ENCODE results near the gene PRRG1. TPM values are rescaled to one million over a fixed set of nuclear protein-coding genes. Genes with fewer than 3 reads are reported as not detected.

Gene PRRG1
- total RNA-seq, 1 donor from 2014 or later = 1.7 TPM

- Mint-ChIP-seq H3K27ac (no peak overlapping the region), H3K4me3 (ENCODE audit: low read depth) (no peak overlapping the region), H3K36me3 (ENCODE audit: insufficient read depth) (no peaks in the 10 kb centered on the region), H3K4me1 (ENCODE audit: low read depth) (no peaks in the 10 kb centered on the region), H3K27me3 (no peaks in the 10 kb centered on the region), H3K9me3 (ENCODE audit: low read depth) (peaks cover 18% of the 10 kb centered on the region)
- TF ChIP-seq, protein P1, sequence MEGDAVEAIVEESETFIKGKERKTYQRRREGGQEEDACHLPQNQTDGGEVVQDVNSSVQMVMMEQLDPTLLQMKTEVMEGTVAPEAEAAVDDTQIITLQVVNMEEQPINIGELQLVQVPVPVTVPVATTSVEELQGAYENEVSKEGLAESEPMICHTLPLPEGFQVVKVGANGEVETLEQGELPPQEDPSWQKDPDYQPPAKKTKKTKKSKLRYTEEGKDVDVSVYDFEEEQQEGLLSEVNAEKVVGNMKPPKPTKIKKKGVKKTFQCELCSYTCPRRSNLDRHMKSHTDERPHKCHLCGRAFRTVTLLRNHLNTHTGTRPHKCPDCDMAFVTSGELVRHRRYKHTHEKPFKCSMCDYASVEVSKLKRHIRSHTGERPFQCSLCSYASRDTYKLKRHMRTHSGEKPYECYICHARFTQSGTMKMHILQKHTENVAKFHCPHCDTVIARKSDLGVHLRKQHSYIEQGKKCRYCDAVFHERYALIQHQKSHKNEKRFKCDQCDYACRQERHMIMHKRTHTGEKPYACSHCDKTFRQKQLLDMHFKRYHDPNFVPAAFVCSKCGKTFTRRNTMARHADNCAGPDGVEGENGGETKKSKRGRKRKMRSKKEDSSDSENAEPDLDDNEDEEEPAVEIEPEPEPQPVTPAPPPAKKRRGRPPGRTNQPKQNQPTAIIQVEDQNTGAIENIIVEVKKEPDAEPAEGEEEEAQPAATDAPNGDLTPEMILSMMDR (IDR thresholded peaks at IDR 0.05; ENCODE audit: unreplicated experiment) = no peak
- no peak for DNase-seq (ENCODE audit: low spot score, unreplicated experiment)
These were observed 88.0 kb downstream of the PRRG1 start for GRCh38 chrX:37437160-37437559.

DNA sequence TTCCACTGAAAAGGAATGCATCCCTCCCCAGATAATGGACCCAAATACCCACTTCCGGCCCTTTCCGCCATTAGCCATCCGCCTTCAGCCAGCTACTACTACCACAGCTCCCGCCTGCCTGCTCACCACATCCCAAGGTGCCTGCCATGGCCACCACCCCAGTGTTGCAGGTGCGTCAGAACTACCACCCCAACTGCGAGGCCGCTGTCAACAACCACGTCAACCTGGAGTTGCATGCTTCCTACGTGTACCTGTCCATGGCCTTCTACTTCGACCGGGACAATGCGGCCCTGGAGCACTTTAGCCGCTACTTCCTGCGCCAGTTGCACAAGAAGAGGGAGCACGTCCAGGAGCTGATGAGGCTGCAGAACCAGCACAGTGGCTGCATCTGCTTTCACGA is 92.2 kb downstream of the PRRG1 start:
- H3K4me1 Mint-ChIP-seq (ENCODE audit: low read depth) = no peaks in the 10 kb centered on the region
- peaks cover 21% of the 10 kb centered on the region for H3K9me3 Mint-ChIP-seq (ENCODE audit: low read depth)
- no peak overlapping the region for H3K27ac Mint-ChIP-seq
- H3K4me3 Mint-ChIP-seq (ENCODE audit: low read depth) = no peak overlapping the region
- TF ChIP-seq, protein P1 (IDR thresholded peaks at IDR 0.05; ENCODE audit: unreplicated experiment) = no peak
- H3K36me3 Mint-ChIP-seq (ENCODE audit: insufficient read depth) = no peaks in the 10 kb centered on the region
- H3K27me3 Mint-ChIP-seq = no peaks in the 10 kb centered on the region
- DNase-seq (ENCODE audit: low spot score, unreplicated experiment) = no peak

DNA sequence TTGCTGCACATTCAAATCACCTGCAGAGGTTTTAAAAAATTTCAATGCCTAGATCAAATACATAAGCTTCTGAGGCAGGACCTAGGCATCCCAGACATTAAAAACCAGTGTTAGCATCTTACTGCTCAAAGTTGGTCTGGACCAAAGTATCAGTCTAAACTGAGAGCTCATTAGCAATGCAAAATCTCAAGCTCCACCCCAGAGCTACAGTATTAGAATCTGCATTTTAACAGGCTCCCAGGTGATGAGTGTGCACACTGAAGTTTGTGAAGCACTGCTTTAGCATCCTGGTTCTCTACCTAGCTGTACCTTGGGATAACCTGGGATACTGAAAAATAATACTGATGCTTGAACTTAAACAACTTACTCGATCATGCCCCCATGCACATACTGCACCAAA is 96.0 kb downstream of the PRRG1 start:
- Mint-ChIP-seq H3K9me3 (ENCODE audit: low read depth) (peaks cover 24% of the 10 kb centered on the region), H3K4me3 (ENCODE audit: low read depth) (no peak overlapping the region), H3K27me3 (no peaks in the 10 kb centered on the region), H3K27ac (no peak overlapping the region), H3K36me3 (ENCODE audit: insufficient read depth) (no peaks in the 10 kb centered on the region), H3K4me1 (ENCODE audit: low read depth) (no peaks in the 10 kb centered on the region)
- TF ChIP-seq, protein P1 (IDR thresholded peaks at IDR 0.05; ENCODE audit: unreplicated experiment) = no peak
- no peak for DNase-seq (ENCODE audit: low spot score, unreplicated experiment)

- Mint-ChIP-seq H3K27ac (no peak overlapping the region), H3K4me1 (ENCODE audit: low read depth) (no peaks in the 10 kb centered on the region), H3K4me3 (ENCODE audit: low read depth) (no peak overlapping the region), H3K9me3 (ENCODE audit: low read depth) (peaks cover 5% of the 10 kb centered on the region), H3K27me3 (no peaks in the 10 kb centered on the region), H3K36me3 (ENCODE audit: insufficient read depth) (no peaks in the 10 kb centered on the region)
- DNase-seq (ENCODE audit: low spot score, unreplicated experiment) = no peak
- TF ChIP-seq, protein P1 (IDR thresholded peaks at IDR 0.05; ENCODE audit: unreplicated experiment) = no peak
These were observed 104.7 kb downstream of the PRRG1 start for GRCh38 chrX:37453821-37454220.

GRCh38 chrX:37454537-37455285 is 105.5 kb downstream of the PRRG1 start:
- no peak for DNase-seq (ENCODE audit: low spot score, unreplicated experiment)
- no peaks in the 10 kb centered on the region for H3K36me3 Mint-ChIP-seq (ENCODE audit: insufficient read depth)
- H3K9me3 Mint-ChIP-seq (ENCODE audit: low read depth) = peaks cover 9% of the 10 kb centered on the region
- no peak overlapping the region for H3K27ac Mint-ChIP-seq
- H3K4me3 Mint-ChIP-seq (ENCODE audit: low read depth) = no peak overlapping the region
- H3K27me3 Mint-ChIP-seq = no peaks in the 10 kb centered on the region
- TF ChIP-seq, protein P1 (IDR thresholded peaks at IDR 0.05; ENCODE audit: unreplicated experiment) = no peak
- H3K4me1 Mint-ChIP-seq (ENCODE audit: low read depth) = no peaks in the 10 kb centered on the region

All from progenitor cell of endocrine pancreas (in vitro differentiated cells).